DMS153 (cell line): ENCODE data around the gene FCHSD1.
"Not testable (repeated sequence)": the region's sequence is repeated elsewhere in the genome, so short reads cannot be mapped to it uniquely, and the experiment has no call there.

Experiments used
- DNase-seq: peaks from one replicate; lab custom pipeline; 2025; lab: John Stamatoyannopoulos, UW

The FCHSD1 gene

GRCh38 chr5:141617682-141618029 is 33.6 kb downstream of the FCHSD1 start:
- no peak for DNase-seq

- DNase-seq: no peak
These were observed 34.1 kb downstream of the FCHSD1 start for GRCh38 chr5:141617128-141617527.

- DNase-seq: no peak
These were observed 35.1 kb downstream of the FCHSD1 start for GRCh38 chr5:141615991-141616720.

GRCh38 chr5:141613344-141613743 is 37.9 kb downstream of the FCHSD1 start:
- DNase-seq: no peak

GRCh38 chr5:141611289-141611688 is 39.9 kb downstream of the FCHSD1 start:
- DNase-seq: no peak

GRCh38 chr5:141609921-141610320 is 41.3 kb downstream of the FCHSD1 start:
- not testable (repeated sequence) for DNase-seq

GRCh38 chr5:141609044-141609443 is 42.2 kb downstream of the FCHSD1 start:
- no peak for DNase-seq

GRCh38 chr5:141608557-141608956 is 42.7 kb downstream of the FCHSD1 start:
- DNase-seq: no peak

GRCh38 chr5:141608046-141608445 is 43.2 kb downstream of the FCHSD1 start:
- no peak for DNase-seq

GRCh38 chr5:141605523-141606277 is 45.5 kb downstream of the FCHSD1 start:
- no peak for DNase-seq

GRCh38 chr5:141603923-141604717 is 47.1 kb downstream of the FCHSD1 start:
- peak; percentile 1 for DNase-seq

- DNase-seq: no peak
These were observed 48.6 kb downstream of the FCHSD1 start for GRCh38 chr5:141602606-141603005.

GRCh38 chr5:141598391-141599345 is 52.5 kb downstream of the FCHSD1 start:
- no peak for DNase-seq

- no peak for DNase-seq
These were observed 53.4 kb downstream of the FCHSD1 start for GRCh38 chr5:141597814-141598213.

GRCh38 chr5:141597394-141597793 is 53.8 kb downstream of the FCHSD1 start:
- no peak for DNase-seq

- DNase-seq: no peak
These were observed 54.4 kb downstream of the FCHSD1 start for GRCh38 chr5:141596867-141597266.

GRCh38 chr5:141590127-141590526 is 61.1 kb downstream of the FCHSD1 start:
- no peak for DNase-seq
